ENCODE results near the gene SHROOM3.

Gene SHROOM3

DNA sequence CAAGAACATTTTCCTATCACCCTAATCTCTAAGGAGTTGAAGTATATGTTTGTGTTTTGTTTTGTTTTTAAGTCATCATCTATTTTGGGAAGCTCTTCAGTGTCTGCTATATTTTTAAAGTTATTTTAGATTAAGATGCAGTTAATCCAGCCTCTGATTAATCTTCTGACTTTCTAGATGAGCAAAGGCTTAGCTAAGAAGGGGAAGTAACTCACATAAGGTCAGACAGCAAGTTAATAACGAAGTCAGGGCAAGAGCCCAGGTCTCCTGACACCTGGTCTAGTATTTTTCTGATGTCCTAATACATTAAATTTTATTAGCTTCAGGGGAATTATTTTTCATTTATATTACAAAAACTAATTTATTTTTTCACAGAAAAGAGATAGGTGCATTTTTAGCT, 294.4 kb downstream of the SHROOM3 start:
- no peak for DNase-seq

DNA sequence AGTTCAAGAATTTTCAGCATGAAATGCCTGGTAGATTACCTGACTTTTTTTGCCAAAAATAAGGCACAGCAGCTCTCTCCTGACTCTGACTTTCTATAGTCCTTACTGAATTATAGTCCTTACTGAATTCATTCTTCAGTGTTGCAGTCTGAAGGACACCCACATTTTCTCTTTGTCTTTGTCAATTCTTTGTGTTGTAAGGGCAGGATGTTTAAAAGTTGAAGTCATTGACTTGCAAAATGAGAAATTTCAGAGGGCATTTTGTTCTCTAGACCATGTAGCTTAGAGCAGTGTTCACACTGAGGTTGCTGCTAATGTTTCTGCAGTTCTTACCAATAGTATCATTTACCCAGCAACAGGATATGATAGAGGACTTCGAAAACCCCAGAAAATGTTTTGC, 295.0 kb downstream of the SHROOM3 start:
- DNase-seq = no peak

DNA sequence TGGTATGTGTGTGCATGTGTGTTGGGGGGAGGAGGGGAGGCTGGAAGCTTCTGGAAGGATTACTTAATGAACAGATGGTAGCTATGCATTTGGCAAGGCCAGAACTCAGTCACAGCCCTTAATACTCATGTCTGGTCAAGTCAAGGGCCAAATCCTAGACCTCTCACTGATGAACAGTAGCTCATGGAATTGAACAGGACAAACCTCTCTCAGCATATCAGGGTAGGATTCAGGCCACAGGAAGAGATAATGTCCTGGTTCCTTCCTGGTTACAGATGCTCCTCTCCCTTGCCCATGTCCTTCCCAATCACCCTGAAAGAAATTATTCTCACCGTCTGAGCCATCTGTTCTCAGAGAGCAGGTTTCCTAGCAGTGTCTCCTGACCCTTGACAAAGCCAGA, 297.2 kb downstream of the SHROOM3 start:
- DNase-seq = no peak

DNA sequence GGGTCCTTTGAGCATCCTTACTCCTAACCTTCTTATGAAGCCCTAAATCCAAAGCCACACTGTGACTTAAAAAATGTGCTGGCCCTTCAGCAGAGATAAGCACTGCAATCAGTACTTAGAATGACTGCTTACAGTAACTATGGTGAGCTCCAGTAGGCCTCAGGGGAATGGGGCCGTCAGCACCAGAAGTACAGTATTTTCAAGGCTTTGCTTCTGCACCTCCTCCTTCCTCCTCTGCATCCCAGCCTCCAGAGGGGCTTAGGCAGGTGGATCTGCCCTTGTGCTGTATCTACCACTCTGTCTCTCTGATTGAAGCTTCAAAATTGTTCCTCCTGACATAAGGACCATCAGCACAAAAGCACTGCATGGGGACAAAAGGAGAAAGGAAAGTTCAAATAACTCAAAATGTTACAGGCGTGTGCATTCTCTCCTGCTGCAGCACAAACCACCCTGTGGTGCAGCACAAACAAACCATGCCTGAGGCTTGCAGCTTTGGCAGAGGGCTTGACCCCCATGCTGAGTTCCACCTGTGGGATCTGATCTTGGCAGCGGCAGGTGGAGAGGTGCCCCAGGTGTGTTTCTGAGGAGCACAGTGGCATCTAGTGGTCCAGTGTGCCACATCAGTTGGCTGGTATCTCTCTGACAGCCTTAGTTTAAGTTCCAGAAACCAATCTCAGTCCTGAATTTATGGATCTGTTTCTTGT, 298.2 kb downstream of the SHROOM3 start:
- no peak for DNase-seq

DNA sequence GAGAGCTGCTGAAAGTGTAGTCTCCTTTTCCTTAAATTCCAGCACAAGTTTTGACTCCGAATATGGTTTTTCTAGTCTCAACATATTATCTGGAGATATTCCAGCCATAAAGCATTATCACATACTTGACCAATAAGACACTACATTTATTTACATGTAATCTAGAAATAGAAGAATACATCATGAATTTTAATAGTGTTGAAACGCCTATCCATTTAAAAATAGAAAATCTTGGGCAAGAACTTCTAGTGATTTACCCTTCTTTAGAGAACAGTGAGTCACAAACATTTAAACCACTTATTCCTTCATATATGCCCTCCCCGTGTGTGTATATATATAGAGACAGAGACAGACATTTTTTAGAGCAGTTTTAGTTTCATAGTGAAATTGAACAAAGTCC, 301.4 kb downstream of the SHROOM3 start:
- no peak for DNase-seq

DNA sequence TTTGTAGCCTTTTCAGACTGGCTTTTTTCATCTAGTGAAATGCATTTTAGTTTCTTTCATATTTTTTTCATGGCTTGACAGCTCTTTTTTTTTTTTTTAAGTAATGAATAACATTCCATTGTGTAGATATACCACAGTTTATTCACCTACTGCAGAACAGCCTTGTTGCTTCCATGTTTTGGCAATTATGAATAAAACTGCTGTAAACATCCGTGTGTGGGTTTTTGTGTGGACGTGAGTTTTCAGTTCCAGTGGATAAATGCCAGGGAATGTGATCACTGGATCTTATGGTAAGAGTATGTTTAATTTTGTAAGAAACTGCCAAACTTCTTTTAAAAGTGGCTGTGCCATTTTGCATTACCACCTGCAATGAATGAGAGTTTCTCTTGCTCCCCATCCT, 302.2 kb downstream of the SHROOM3 start:
- no peak for DNase-seq

DNA sequence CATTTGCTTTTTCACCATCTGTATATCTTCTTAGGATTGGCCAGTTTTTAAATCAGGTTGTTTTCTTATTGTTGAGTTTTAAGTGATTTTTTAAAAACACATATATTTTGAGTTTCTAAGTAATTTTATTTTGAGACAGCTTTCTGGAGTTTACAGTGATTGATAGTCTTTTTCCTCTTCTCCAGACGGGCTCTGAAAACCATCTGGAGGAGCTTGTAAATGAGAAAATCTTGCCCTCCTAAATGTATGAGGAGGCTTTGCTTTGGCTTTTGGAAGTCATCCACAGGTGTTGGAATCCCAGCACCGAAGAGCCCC, 302.7 kb downstream of the SHROOM3 start:
- no peak for DNase-seq

DNA sequence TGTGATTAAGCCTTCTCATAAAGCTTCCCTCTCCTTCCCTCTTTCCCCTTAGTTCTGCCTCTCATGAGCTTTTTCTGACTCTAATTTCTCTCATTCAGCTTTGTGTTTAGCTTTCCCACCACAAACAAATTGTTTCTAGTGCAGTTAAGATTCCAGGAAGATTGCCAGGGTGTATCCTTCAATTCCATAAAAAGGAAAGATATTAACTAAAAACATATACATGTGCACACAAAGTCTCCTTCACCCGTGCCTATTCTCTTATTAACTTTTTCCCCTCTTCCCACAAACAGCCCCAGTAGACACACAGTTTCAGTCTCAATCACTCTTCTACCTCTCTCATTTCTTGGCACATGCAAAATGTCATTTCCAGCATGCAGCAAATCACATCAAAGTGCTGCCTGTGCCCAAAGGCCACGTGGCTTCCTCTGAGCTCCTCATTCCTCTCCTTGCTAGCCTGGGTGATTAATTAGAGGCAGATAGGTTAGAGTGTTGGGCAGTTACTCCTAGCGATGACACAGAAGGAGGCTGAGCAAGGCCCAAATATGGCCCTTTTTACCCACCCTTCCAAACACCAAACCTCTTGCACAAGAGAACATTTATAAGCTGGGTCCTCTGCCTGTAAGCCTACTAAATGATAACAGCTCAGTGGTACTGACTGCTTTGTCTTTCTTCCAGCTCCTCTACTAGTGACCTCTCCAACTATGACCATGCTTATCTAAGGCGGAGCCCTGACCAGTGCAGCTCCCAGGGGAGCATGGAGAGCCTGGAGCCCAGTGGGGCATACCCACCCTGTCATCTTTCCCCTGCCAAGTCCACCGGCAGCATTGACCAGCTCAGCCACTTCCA, 303.3 kb downstream of the SHROOM3 start:
- DNase-seq = no peak

DNA sequence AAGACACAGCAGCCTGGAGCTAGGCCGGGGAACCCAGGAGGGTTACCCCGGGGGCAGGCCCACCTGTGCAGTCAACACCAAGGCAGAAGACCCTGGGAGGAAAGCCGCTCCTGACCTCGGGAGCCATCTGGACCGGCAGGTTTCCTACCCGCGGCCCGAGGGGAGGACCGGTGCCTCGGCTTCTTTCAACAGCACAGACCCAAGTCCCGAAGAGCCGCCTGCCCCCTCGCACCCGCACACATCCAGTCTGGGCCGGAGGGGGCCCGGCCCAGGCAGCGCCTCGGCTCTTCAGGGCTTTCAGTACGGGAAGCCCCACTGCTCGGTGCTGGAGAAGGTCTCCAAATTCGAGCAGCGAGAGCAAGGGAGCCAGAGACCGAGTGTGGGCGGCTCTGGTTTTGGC, 305.2 kb downstream of the SHROOM3 start:
- DNase-seq = no peak

DNA sequence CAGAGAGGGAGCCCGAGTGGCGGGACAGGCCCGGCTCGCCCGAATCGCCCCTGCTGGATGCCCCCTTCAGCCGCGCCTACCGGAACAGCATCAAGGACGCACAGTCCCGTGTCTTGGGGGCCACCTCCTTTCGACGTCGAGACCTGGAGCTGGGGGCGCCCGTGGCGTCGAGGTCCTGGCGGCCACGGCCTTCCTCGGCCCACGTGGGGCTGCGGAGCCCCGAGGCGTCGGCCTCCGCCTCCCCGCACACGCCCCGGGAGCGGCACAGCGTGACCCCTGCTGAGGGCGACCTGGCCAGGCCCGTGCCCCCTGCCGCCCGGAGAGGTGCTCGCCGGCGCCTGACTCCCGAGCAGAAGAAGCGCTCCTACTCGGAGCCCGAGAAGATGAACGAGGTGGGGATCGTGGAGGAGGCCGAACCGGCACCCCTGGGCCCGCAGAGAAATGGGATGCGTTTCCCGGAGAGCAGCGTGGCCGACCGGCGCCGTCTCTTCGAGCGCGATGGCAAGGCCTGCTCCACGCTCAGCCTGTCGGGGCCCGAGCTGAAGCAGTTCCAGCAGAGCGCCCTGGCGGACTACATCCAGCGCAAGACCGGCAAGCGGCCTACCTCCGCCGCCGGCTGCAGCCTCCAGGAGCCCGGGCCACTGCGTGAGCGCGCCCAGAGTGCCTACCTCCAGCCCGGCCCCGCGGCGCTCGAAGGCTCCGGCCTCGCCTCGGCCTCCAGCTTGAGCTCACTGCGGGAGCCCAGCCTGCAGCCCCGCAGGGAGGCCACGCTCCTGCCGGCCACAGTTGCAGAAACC, 306.0 kb downstream of the SHROOM3 start:
- DNase-seq = no peak

DNA sequence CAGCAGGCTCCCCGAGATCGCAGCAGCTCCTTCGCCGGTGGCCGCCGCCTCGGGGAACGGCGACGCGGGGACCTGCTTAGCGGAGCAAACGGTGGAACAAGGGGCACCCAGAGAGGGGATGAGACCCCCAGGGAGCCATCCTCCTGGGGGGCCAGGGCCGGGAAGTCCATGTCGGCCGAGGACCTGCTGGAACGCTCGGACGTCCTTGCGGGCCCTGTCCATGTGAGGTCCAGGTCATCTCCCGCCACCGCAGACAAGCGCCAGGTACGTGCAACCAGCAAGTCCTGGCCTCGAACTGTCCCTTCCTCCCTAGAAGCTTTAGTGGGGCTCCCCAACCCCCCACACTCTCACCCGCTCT, 306.6 kb downstream of the SHROOM3 start:
- DNase-seq = no peak

DNA sequence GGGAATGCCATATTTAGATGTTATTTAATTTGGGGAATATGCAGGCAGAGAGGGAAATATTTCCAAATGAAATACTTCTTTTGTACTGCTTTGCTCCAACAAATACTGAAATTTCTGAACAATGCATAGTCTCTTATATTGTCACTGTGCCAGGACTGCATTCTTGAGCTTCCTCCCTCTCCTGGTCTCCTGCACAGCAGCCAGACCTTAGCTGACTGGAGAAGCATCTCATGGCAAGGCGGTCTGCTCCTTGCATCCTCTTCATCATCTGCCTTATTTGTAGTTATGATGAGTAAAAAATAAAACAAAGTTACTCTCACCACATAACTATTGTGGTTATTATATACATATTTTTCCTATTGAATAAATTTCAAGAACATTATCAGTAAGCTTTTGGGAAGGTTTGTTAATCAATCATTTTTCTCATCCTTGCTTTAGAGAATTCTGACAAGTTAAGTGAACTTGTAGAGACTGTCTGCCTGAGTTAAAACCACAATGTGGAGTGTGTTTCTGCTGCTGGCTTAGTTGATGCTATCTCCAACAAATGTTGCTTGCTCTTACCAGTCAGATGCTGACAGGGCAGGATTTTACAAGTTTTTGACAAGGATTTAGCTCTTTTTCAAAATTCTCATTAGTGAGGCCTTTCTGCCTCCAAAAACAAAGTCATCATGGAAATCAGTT, 309.4 kb downstream of the SHROOM3 start:
- no peak for DNase-seq

DNA sequence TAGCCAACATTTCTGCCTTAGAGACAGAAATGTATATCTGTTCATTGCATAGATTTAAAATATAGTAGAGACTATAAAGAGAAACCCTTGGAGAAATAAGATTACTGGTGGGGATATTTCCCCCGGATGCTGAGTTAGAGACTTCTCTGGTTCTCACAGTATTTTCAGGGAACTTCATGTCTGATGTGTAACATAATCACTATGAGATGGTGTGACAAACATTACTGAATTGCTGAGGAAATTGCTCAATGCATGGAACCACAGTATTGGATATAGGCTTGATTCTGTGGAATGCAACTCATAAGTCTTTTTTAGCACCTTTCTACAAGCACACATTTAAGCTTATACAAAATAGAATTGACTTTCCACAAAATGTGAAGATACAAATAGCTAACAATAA, 310.2 kb downstream of the SHROOM3 start:
- DNase-seq = no peak

DNA sequence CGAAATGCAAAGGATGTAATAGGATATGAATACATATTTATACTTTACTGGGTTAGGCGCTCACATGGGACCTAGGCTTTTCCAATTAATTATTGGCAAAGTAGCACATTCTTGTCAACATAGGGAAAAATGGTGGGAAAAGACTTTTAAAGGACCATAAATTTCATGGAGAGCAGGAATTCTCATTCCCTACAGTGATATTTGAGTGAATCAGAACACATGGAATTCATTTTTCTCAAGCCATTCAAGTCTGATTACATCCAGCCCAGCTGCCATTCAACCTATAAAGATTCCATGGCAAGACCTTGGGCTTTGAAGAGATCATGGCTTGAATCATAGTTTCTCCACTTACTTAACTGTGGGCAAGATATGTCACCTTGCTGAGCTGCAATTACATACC, 312.5 kb downstream of the SHROOM3 start:
- no peak for DNase-seq

DNA sequence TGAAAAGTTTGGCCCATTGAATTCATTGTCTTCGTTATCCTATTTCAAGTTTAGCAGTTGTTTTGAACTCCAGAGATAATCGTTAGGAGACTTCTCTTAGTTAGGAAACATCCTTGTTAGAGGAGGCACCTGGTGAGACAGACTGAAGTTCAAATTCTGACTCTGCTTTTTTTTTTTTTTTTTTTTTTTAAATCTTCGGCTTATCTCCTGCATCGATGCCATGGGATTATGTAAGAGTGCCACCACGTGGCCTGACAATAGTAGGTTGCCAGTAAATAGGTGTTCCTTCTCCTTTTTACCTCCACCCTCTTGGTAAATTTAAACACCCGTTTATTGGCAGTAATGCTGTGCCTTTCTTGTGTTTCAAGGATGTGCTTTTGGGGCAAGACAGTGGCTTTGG, 313.6 kb downstream of the SHROOM3 start:
- DNase-seq = peak; percentile 25

DNA sequence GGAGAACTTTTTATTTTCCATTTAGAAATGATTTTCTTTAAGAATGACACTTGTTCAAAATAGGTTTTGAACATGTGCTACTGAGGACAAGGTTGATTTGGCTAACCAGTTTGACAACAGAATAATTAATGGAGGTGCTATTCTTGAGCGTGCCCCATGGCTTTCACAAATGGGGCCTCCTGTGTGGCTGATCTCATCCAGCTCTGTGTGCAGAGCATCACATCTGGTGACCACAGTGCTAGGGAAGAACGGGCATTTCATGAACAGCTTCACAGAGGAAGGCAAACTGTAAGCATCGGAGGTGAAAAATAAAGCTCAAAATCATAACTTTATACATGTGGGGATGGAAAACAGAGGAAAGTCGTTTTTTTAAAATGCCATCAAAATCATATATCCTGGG, 314.3 kb downstream of the SHROOM3 start:
- no peak for DNase-seq

DNA sequence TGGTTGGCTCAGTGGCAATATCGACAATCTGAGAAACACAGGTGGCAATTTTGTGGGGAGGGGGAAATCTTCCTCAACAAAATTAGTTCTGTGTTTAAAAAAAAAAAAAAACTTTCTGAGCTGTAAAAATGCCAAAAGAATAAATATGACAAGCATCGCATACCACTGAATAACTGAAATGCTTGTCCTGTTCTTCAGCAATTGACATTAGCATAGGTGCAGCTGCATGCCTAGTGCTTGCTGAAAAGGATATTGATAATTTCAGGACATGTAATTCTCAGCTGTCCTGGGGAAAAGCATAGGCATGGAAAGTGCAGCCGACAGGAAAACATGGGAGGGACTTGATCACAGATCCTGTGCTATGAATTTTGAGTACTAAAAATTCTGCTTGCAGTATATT, 315.7 kb downstream of the SHROOM3 start:
- no peak for DNase-seq

DNA sequence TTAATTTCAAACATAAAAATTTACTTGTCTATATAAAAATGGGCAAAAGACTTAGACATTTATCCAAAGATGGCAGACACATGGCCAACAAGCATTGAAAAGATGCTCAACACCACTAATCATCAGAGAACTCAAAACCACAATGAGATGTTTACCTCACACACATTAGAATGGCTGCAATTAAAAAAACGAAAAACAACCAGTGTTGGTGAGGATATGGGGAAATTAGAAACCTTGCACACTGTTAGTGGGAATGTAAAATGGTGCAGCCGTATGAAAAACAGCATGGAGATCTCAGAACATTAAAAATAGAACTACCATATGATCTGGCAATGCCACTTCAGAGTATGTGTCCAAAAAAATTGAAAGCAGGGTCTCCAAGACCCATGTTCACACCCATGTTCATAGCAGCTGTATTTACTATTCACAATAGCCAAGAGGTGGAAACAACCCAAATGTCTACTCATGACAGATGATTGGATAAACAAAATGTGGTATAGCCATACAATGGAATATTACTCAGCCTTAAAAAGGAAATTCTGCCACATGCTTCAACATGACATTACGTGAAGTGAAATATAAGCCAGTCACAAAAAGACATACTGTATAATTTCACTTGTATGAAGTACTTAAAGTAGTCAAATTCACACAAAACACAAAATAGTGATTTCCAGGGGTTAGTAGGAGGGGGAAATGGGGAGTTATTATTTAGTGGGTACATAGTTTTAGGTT, 316.7 kb downstream of the SHROOM3 start:
- no peak for DNase-seq

DNA sequence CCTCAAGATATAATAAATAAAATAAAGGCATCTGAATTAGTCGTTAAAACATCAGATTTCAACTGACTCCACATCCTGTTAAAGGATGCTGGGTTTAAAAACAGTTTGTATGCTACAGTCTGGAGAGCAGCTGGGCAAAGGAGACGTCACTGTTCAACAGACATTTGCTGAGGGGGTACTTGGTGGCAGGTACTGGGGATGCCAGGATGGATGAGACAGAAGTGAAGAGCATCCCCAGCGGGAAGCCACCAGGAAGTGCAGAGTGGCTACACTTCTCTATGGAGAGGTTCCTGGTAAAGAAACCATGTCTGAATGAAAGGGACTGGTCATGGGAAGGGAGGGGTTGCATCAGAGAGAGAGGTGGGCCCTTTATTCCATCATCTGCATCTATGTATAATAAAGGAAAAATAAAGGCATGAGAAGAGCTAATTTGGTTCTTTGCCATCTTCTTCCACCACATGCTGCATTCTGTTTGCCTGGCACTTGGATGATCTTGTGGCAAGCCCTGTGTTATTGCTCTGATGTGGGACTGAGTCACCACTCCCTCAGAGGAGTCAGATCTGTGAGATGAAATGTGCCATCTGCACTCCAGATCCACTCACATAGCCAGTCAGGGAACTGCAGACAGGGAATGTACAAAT, 318.0 kb downstream of the SHROOM3 start:
- no peak for DNase-seq

DNA sequence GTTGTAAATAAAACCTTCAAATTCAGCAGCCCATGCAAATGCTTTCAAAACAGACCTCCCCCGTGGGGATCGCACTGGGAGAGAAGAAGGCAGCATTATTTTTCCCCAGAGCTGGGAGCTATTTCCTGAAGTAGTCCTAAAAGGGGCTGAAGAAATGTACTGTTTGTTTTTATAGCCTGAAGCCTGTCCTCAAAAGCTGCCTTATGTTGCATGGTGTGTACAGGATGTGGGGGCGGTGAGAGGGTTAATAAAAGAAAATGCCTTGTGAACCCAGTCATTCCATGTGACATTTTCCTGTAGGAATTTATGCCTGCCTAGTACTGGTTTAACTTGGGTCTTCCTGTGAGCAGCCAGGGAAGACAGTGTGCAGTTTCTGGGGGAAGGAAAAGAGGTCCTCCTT, 318.8 kb downstream of the SHROOM3 start:
- DNase-seq = no peak

DNA sequence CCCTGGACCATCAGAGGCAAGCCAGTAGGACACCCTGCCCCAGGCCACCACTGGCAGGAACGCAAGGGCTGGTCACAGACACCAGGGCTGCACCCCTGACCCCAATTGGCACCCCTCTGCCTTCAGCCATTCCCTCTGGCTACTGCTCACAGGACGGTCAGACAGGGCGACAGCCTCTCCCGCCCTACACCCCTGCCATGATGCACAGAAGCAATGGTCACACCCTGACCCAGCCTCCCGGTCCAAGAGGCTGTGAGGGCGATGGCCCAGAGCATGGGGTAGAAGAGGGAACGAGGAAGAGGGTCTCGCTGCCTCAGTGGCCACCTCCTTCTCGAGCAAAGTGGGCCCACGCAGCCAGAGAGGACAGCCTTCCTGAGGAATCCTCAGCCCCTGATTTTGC, 319.4 kb downstream of the SHROOM3 start:
- no peak for DNase-seq

DNA sequence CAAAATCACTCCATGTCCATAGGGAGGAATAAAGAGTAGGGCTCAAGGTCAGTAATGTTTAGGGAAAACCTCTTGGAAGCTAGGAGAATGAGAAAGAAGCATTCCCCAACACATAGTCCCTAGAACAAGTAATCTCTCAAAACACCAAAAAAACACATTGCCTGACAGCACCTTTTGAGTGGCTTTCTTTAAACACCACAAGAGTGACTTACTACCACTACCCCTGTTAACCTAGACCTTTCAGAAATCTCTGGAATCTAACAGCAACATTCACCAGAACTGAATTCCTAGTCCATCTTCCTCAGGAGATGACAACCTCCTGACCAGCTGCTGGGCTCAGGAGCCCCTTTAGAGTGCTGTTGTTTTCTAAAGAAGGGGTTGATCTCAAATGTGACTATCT, 320.7 kb downstream of the SHROOM3 start:
- DNase-seq = no peak

Data from SHP77 treated with DMSO at 0.1 percent for 48 hours (cell line).